H1 (cell line): ENCODE data around the gene FHAD1. TPM values are rescaled to one million over a fixed set of nuclear protein-coding genes. Genes with fewer than 3 reads are reported as not detected.

Experiments
- CTCF ChIA-PET: fragments of 300-600 bp; sonication (Branson Sonifier 250); formaldehyde crosslinking; loops from one replicate; lab custom pipeline; 2021; ENCODE audit not compliant: partially characterized antibody; lab: Charles Lee
- POLR2A ChIA-PET: fragments of 300-600 bp; sonication (Branson Sonifier 250); formaldehyde crosslinking; loops from one replicate; lab custom pipeline; 2021; ENCODE audit warnings: inconsistent platforms; ENCODE audit not compliant: partially characterized antibody; lab: Charles Lee
- DNase-seq, 2 experiments: peaks; one replicate each; pipeline versions ENCODE4 v3.0.0 to v3.0.0-alpha.2; 2010 to 2022; ENCODE audit warnings: low spot score in 2 of 2, low read depth in 1 of 2, mixed read lengths in 1 of 2
- FAIRE-seq: peaks from 2 replicates; lab custom pipeline; 2011; peaks lifted over from hg19 to GRCh38; lab: Jason Lieb, UNC
- H2AFZ ChIP-seq: 2 replicates; pipeline ENCODE4 v1.8.1; 2012; ENCODE audit warnings: low read length, inconsistent platforms
- H2AK5ac ChIP-seq: 2 replicates; pipeline ENCODE4 v1.6.1; 2013; ENCODE audit warnings: low read depth, low read length
- H2BK120ac ChIP-seq: replicated peaks from 2 replicates; pipeline ENCODE3; 2013; ENCODE audit warnings: low read depth, low read length, inconsistent platforms
- H2BK12ac ChIP-seq: 2 replicates; pipeline ENCODE4 v1.6.1; 2013; ENCODE audit warnings: low read depth, low read length
- H2BK15ac ChIP-seq: 2 replicates; pipeline ENCODE4 v1.6.1; 2013; ENCODE audit warnings: low read length
- H2BK20ac ChIP-seq: 2 replicates; pipeline ENCODE4 v1.6.1; 2013; ENCODE audit warnings: low read length
- H2BK5ac ChIP-seq: 2 replicates; pipeline ENCODE4 v1.6.1; 2013; ENCODE audit warnings: low read depth, low read length
- H3K14ac ChIP-seq: 2 replicates; pipeline ENCODE4 v1.6.1; 2013; ENCODE audit warnings: inconsistent platforms; ENCODE audit not compliant: insufficient read length
- H3K18ac ChIP-seq: 2 replicates; pipeline ENCODE4 v1.6.1; 2013; ENCODE audit warnings: low read length; ENCODE audit errors: extremely low read depth
- H3K23ac ChIP-seq: 2 replicates; pipeline ENCODE4 v1.6.1; 2013; ENCODE audit warnings: inconsistent platforms; ENCODE audit not compliant: insufficient read length
- H3K23me2 ChIP-seq: 2 replicates; pipeline ENCODE4 v1.6.1; 2013; ENCODE audit warnings: low read depth, low read length
- H3K27ac ChIP-seq: 2 replicates; pipeline ENCODE4 v1.6.1; 2011; ENCODE audit warnings: low read depth, low read length, inconsistent platforms
- H3K27me3 ChIP-seq, 4 experiments: replicated peaks in 1 of 4; 1 replicate in 1 of 4; 2 replicates in 3 of 4; pipeline versions ENCODE4 v1.6.1 to v1.8.1; 2011 to 2013; ENCODE audit warnings: low read length in 3 of 4, mild to moderate bottlenecking in 3 of 4, inconsistent platforms in 2 of 4, mixed read lengths in 2 of 4, moderate library complexity in 1 of 4; ENCODE audit not compliant: control insufficient read depth in 3 of 4, insufficient read depth in 3 of 4; ENCODE audit errors: extremely low read depth in 1 of 4
- H3K36me3 ChIP-seq, 4 experiments: 2 replicates each; pipeline versions ENCODE4 v1.6.1 to v1.8.1; 2011 to 2013; ENCODE audit warnings: mild to moderate bottlenecking in 4 of 4, low read length in 3 of 4, moderate library complexity in 2 of 4, control low read depth in 1 of 4, inconsistent platforms in 1 of 4; ENCODE audit not compliant: insufficient read depth in 4 of 4, control insufficient read depth in 2 of 4
- H3K4ac ChIP-seq: replicated peaks from 2 replicates; pipeline ENCODE3; 2013; ENCODE audit warnings: low read length, low read depth, mixed read lengths, inconsistent platforms; ENCODE audit not compliant: insufficient read length
- H3K4me1 ChIP-seq, 4 experiments: replicated peaks in 1 of 4; 1 replicate in 1 of 4; 2 replicates in 3 of 4; pipeline versions ENCODE4 v1.6.1 to v1.8.1; 2011 to 2013; ENCODE audit warnings: low read length in 3 of 4, inconsistent platforms in 2 of 4, mixed read lengths in 1 of 4; ENCODE audit not compliant: insufficient read depth in 4 of 4, control insufficient read depth in 3 of 4
- H3K4me2 ChIP-seq, 2 experiments: 2 replicates each; pipeline versions ENCODE4 v1.6.1 to v1.8.1; 2011 to 2013; ENCODE audit warnings: low read depth in 2 of 2, low read length in 2 of 2, control low read depth in 1 of 2, inconsistent platforms in 1 of 2, mild to moderate bottlenecking in 1 of 2; ENCODE audit not compliant: insufficient read depth in 1 of 2
- H3K4me3 ChIP-seq, 4 experiments: fragments of 200-600, 300-600 bp in 1 of 4; sonication (generic), shearing (Covaris generic), sonication (Bioruptor Twin) in 1 of 4; 2 replicates each; pipeline versions ENCODE4 v1.5.1 to v1.8.1; 2011 to 2016; ENCODE audit warnings: low read length in 4 of 4, low read depth in 3 of 4, control low read depth in 2 of 4, inconsistent platforms in 2 of 4, mild to moderate bottlenecking in 2 of 4, mixed read lengths in 1 of 4, moderate library complexity in 1 of 4; ENCODE audit not compliant: insufficient read depth in 2 of 4; ENCODE audit errors: extremely low read depth in 1 of 4
- H3K56ac ChIP-seq: replicated peaks from 2 replicates; pipeline ENCODE3; 2013; ENCODE audit warnings: low read depth, mild to moderate bottlenecking, mixed read lengths, low read length, inconsistent platforms; ENCODE audit not compliant: insufficient read length
- H3K79me1 ChIP-seq: 2 replicates; pipeline ENCODE4 v1.6.1; 2013; ENCODE audit warnings: low read depth, low read length, control low read depth
- H3K79me2 ChIP-seq, 2 experiments: 2 replicates each; pipeline versions ENCODE4 v1.6.1 to v1.8.1; 2012 to 2013; ENCODE audit warnings: low read length in 2 of 2, mild to moderate bottlenecking in 2 of 2, inconsistent platforms in 1 of 2; ENCODE audit not compliant: insufficient read depth in 2 of 2, control insufficient read depth in 1 of 2
- H3K9ac ChIP-seq, 4 experiments: replicated peaks in 1 of 4; 1 replicate in 1 of 4; 2 replicates in 3 of 4; pipeline versions ENCODE4 v1.6.1 to v1.8.1; 2011 to 2013; ENCODE audit warnings: low read depth in 3 of 4, low read length in 3 of 4, control low read depth in 2 of 4, mild to moderate bottlenecking in 2 of 4, moderate library complexity in 2 of 4, inconsistent platforms in 1 of 4; ENCODE audit errors: extremely low read depth in 1 of 4
- H3K9me3 ChIP-seq, 2 experiments: 2 replicates each; pipeline versions ENCODE4 v1.6.1 to v1.8.1; 2012 to 2013; ENCODE audit warnings: mild to moderate bottlenecking in 2 of 2, moderate library complexity in 2 of 2, control low read depth in 1 of 2, inconsistent platforms in 1 of 2, low read depth in 1 of 2, low read length in 1 of 2, mixed read lengths in 1 of 2; ENCODE audit not compliant: insufficient read depth in 2 of 2
- H4K20me1 ChIP-seq, 2 experiments: replicated peaks in 1 of 2; 2 replicates each; pipeline versions ENCODE3 to v1.8.1; 2011 to 2013; ENCODE audit warnings: inconsistent platforms in 2 of 2, low read length in 2 of 2, mild to moderate bottlenecking in 1 of 2; ENCODE audit not compliant: insufficient read depth in 2 of 2, control insufficient read depth in 1 of 2
- H4K5ac ChIP-seq: 2 replicates; pipeline ENCODE4 v1.6.1; 2013; ENCODE audit warnings: low read length, low read depth, mixed read lengths, inconsistent platforms; ENCODE audit not compliant: insufficient read length
- H4K8ac ChIP-seq: 2 replicates; pipeline ENCODE4 v1.8.0; 2013; ENCODE audit warnings: mild to moderate bottlenecking, moderate library complexity, low read length, inconsistent platforms; ENCODE audit not compliant: insufficient read depth; ENCODE audit errors: extremely low read depth
- H4K91ac ChIP-seq: replicated peaks from 2 replicates; pipeline ENCODE3; 2013; ENCODE audit warnings: low read length, mixed read lengths, inconsistent platforms; ENCODE audit not compliant: insufficient read length
- CTCF ChIP-seq, 3 experiments: IDR thresholded peaks; 1 replicate in 2 of 3; 2 replicates in 1 of 3; pipeline versions ENCODE4 v1.5.1 to v1.6.1; 2011; ENCODE audit warnings: low read length in 3 of 3, mild to moderate bottlenecking in 3 of 3, inconsistent platforms in 2 of 3, low read depth in 1 of 3, moderate library complexity in 1 of 3; ENCODE audit not compliant: insufficient read depth in 1 of 3; ENCODE audit errors: control extremely low read depth in 1 of 3
- MAFK ChIP-seq: IDR thresholded peaks from 2 replicates; pipeline ENCODE4 v1.6.1; 2012; ENCODE audit warnings: low read depth, mild to moderate bottlenecking, improper control_type of control experiment, low read length
- RAD21 ChIP-seq, 2 experiments: IDR thresholded peaks in 1 of 2; conservative IDR thresholded peaks in 1 of 2; 2 replicates each; pipeline ENCODE4 v1.6.1; 2011; ENCODE audit warnings: low read depth in 2 of 2, low read length in 2 of 2, improper control_type of control experiment in 1 of 2, inconsistent platforms in 1 of 2, mild to moderate bottlenecking in 1 of 2, moderate library complexity in 1 of 2
- WGBS, 2 experiments: shearing (Covaris generic) in 1 of 2; methylation state at CpG; one replicate each; pipeline versions ENCODE4 v1.1.6 to v1.1.7; 2013 to 2015; ENCODE audit warnings: low lambda C conversion rate in 2 of 2, mixed read lengths in 2 of 2, inconsistent platforms in 1 of 2, low coverage in 1 of 2, missing lambda C conversion rate in 1 of 2; ENCODE audit not compliant: insufficient replicate concordance in 2 of 2, insufficient coverage in 1 of 2, insufficient read length in 1 of 2; ENCODE audit errors: extremely low coverage in 1 of 2, missing lambda C conversion rate in 1 of 2; 5-methylcytosine and 5-hydroxymethylcytosine counted together
- polyA plus RNA-seq, 7 experiments: library from polyadenylated mRNA; depleted of rRNA in 3 of 7; stranded (reverse) in 5 of 7; unstranded in 2 of 7; fragments of >200 nt in 5 of 7; fragments of 200-250 nt in 2 of 7; gene quantifications; 1 replicate in 5 of 7; 2 replicates in 1 of 7; 4 replicates in 1 of 7; pipeline versions ENCODE4 v1.2.1 to v1.2.3, GENCODE V29; 2011 to 2013; ENCODE audit warnings: missing spikeins in 2 of 7, mixed read lengths in 2 of 7
- total RNA-seq: library from RNA; stranded (reverse); fragmentation: NEBNext Ultra II Directional; extraction: Animal tissue kit (Norgen Biotek cat#: 25700); gene quantifications from 2 replicates; pipeline ENCODE4 v1.2.1, GENCODE V29; 2021

FHAD1 gene
- total and polyA plus RNA-seq, 2 of the 8 experiments (the other 6 are each of a cell fraction or from before 2014, with no cell fraction given): 0.39 to 0.69 TPM

- Histone ChIP-seq H3K79me1 (no peaks in the 10 kb centered on the region), H3K9ac (no peak overlapping the region), H2BK5ac (no peak overlapping the region), H3K56ac (no peak overlapping the region), H3K4me2 (no peak overlapping the region), H3K36me3 (no peaks in the 10 kb centered on the region), H2BK20ac (no peak overlapping the region), H3K23ac (no peak overlapping the region), H2AFZ (no peak overlapping the region), H3K27me3 (no peaks in the 10 kb centered on the region), H4K8ac (no peak overlapping the region), H4K91ac (no peak overlapping the region), H4K5ac (no peak overlapping the region), H2BK15ac (no peak overlapping the region), H3K79me2 (no peaks in the 10 kb centered on the region), H3K9me3 (no peaks in the 10 kb centered on the region), H3K4me1 (peaks cover 0 to 4% (median 2%) of the 10 kb centered on the region in 4 experiments; a peak in 3 of 7 replicates), H3K4ac (peak overlapping the region; percentile 21), H2BK12ac (0 out of 2 replicates have a peak overlapping the region, but pooled peaks have one; percentile 12), H2BK120ac (no peak overlapping the region), H3K14ac (no peak overlapping the region), H3K18ac (no peak overlapping the region), H3K27ac (no peak overlapping the region), H3K23me2 (no peaks in the 10 kb centered on the region), H4K20me1 (no peaks in the 10 kb centered on the region), H2AK5ac (no peak overlapping the region), H3K4me3 (no peak overlapping the region)
- CTCF ChIA-PET: interaction anchor here (1.1 to 4.7 kb wide), 4 partner anchors 12 to 103 kb away, joined by 3 to 45 read pairs (median 4); no protein-coding TSS in a partner anchor
- FAIRE-seq: no peak
- TF ChIP-seq RAD21 (IDR thresholded peaks at IDR 0.05 in 1 of 2, conservative IDR thresholded peaks at IDR 0.05 in 1 of 2; ENCODE audit: low read depth in 2 of 2, low read length in 2 of 2) (no peak), MAFK (no peak), CTCF (IDR thresholded peaks at IDR 0.05; ENCODE audit: control extremely low read depth in 1 of 3, insufficient read depth in 1 of 3, low read depth in 1 of 3, low read length in 3 of 3) (peak in 1 of 3 experiments; percentile 15; a peak in 2 of 4 replicates)
- peak in 1 of 2 experiments; percentile 32 for DNase-seq
- WGBS, 2 experiments: 93% methylated on average over 9 of the region's 9 CpGs; no CpG with 5 or more reads in 1 of the 2 experiments
- POLR2A ChIA-PET: no interaction called here
These were observed 12.6 kb downstream of the FHAD1 start for GRCh38 chr1:15259622-15260007.
